ENCODE measurements around the gene GRXCR2.

Gene GRXCR2

DNA sequence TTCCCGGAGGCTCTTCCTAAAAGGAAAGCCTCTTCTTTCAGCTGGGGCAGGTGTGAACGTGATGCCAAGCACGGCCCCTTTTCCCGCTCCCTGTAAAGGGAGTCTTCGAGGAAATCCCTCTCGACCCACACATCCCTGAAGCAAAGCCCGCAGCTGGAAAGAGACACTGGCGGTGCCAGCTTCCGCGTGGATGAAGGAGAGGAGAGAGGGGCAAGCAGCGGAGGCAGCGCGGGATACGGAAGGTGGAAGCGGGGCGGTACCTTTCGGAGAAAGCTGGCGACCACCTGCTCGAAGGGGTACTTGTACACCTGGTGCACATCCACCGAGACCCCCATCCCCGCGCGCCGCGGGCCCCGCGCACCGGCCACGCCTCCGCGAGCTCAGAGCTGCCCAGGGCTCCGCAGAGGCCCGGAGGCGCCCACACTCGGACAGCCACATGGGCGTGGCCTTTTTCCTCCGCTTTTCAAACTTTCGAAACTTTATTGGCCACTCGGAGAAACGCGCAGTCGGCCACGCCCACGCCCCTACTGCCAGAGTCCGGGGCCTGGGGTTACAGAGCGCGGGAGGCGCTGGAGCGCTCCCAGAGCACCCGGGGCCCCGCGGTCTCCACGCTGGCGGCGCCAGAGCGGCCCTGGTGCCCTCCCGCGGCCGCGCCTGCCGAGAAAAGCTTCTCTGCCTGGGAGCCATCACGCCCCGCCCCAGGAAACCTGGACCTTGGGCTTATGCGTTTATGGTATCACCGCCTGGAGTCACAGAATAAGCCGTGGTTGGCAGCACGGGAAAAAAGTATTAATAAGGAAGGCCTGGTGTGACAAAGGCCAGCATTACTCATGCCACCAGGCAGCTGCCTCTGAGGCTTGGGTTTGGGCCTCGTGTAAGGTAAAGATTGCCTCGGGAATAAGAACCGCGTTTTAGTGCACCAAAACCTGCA lies 37.6 kb downstream of the GRXCR2 start, which contains the start of gene PRELID2:
PRELID2 (minus strand) TSS at position 426 of the 931 bp plus-strand sequence; CDS start at position 335, 91 bp downstream.
- DNase-seq, result no peak

DNA sequence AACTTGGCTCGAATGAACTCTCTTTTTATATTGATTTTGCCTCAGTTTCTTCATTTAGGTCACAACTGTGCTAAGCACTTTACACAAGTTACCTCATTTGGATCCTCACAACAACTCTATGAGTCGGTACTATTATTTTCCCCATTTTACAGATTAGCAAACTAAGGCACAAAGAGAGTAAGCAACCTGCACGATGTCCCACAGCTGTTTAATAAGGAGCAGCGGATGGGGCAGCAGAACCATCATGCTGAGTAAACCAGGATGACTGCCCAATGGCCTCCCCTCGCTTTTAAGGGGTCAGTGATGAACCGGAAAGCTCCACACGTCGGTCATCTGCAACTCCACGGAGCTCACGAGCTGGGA lies 38.3 kb downstream of the GRXCR2 start:
- no peak for DNase-seq

DNA sequence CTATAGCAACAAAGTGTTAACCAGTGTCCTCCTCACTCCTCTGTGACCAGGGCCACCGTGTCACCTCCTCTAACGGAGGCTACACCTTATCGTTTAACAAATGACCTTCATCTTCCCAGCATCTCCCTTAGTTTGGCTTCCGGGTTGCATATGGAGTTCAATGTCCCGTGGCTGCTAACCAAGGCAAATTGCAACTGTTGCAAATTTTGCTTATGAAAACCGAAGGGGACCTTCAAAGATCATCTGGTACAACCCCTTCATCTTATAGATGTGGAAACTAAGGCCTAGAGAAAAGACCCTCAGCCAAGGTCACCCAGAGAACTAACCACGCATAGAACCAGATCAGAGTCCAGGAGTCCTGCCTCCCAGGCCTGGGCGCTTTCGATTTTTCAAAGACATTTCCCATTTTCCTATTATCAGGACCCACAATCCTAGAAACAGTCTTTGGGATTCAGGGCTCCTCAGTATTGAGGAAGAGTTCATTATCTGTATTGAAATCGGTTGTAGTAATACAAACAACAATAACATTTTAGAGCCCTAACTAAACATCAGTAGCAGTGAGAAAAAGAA lies 39.1 kb downstream of the GRXCR2 start:
- no peak for DNase-seq

DNA sequence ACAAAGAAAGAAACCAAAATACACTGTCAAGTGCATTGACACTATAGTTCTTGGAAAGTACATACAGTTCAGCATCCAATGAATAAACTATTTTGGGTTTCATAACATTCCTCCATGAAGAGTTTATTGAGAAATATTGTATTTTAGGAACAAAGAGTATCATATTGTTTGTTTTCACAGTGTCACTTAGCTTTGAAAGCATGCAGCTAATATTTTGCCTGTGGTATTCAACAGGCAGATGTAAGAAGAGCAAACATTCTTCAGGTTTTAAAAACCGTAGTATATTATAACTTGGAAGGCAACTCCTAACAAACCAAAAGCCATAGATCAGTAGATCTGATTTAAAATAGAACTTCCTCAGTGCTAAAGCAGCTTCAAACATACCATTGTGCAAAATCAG lies 42.2 kb downstream of the GRXCR2 start:
- no peak for DNase-seq

DNA sequence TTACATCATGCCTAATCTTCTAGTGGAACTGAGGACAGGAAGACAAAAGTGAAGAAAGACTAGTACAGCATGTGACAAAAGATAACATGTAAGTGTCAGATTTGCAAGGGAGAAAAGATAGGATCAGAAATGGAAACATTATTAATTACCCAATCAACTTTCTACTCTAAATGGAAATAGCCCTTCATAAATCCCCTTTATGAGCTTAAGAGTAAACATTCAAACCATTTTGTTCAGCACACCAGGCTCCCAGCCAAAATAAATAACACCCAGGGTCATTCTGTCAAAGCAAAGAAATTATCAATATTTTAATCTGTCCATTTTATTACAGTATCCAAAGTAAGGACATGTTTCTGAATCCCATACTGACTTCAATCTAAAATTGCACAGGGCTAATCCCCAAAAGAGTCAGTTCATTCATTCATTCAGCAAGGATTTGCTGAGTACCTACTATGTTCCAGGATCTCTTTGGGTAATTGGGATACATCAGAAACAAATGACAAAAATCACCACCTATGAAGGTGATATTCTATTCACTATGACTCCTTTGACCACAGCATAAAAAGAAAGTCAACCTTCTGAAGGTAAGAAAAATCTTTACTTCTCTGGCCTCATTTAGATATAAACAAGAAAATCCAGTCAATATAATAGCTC lies 43.0 kb downstream of the GRXCR2 start:
- no peak for DNase-seq

DNA sequence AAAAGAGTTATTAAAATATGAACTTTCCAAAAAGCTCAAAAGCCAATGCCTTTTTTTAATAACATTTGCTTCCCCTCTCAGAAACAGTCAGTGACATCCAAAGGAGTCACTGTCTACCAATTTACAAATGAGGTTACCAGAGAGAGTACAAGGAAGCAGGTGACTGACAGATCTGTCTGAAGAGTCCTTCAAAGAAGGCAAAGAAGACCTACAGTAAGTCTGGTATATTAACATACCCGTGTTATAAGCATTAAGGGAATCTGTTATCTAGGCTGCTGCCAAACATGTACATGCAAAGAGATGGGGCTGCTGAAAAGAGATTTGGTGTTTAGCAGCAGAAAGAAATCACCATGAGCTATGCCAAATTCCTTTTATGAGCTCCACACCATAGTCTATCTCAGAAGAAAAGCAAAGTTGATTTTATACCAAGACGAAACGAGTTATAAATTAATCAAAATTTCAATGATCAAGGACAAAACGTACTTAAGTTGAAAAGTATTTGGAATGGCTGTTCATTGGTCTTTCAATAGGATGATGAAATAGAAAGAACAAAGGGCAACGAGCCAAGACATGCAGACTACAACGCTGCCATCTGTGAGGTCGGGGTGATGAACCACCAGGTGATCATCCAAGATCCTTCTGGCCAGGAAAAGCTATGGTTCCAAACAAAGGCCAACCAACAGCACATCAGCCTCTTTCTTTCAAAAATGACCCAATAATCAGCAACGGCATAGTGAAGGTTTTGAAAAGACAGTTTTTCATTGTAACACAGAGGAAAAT lies 45.7 kb downstream of the GRXCR2 start:
- no peak for DNase-seq

DNA sequence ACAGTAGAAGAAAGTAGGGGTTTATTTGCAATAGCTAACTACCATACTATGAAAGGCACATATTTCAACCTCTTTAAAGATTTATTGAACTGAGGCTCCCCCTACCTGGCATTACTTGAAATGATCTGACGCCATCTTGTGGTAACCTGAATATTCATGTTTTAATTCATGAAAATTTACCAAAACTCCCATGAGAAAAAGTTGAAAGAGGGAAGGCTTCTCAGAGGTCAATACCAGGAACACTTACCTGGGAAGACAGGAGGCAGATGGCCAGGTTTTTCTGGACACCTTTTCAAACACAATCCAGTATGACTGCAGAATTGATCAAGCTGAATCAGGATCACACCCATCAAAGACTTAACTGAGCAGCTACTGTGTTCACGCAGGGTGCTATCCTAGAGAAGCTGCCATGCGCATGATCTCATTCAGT lies 47.0 kb downstream of the GRXCR2 start:
- peak; percentile 19 for DNase-seq

DNA sequence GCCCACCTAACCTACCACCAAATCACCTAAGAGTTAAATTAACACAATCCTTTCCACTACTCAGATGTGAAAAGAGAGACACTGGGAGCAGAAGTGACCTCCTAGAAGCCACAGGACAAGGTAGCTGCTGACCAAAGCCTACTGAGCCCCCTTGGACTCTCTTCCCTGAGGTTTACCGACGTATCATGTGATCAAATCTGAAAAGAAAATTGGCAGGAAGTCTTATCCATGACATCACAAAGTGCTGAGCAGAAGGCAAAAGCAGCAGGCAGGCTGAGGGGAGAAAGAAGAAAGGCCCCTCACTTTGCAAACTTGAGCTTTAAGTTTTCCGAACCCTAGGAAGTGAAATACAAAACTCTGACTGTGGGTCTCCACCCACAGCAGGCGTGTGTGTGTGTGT lies 48.8 kb downstream of the GRXCR2 start:
- no peak for DNase-seq

DNA sequence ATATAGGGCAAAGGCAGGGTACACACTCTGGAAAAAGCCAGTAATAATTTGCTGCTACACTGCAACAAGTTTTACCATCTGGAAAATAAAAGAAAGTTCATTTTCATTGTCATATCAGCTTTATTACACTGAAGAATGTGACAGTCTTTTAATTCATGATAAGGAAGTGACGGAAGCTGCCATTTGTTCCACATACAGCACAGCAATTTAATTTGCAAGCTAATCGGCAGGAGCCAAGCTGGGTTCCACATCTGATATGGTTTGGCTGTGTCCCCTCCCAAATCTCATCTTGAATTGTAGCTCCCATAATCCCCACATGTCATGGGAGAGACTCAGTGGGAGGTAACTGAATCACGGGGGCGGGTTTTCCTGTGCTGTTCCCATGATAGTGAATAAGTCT lies 54.2 kb downstream of the GRXCR2 start:
- no peak for DNase-seq

DNA sequence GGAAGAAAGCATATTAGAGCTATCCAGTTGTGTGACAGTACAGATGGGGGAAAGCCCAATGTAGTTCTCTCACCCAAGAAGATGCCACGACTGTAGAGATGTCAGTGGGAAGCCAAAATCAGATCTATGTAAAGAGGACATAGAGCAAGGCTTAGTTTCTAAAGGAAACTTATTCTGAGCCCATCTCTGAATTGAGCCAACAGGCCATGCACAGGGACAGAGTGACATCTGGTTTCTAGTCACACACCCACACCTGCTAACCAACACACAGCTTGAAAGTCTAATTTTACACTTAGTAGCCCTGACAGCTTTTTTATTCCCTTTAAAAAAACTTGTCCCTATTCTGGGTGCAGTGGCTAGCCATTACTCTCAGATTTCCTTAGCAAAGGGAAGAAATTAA lies 59.9 kb downstream of the GRXCR2 start:
- DNase-seq, result no peak

DNA sequence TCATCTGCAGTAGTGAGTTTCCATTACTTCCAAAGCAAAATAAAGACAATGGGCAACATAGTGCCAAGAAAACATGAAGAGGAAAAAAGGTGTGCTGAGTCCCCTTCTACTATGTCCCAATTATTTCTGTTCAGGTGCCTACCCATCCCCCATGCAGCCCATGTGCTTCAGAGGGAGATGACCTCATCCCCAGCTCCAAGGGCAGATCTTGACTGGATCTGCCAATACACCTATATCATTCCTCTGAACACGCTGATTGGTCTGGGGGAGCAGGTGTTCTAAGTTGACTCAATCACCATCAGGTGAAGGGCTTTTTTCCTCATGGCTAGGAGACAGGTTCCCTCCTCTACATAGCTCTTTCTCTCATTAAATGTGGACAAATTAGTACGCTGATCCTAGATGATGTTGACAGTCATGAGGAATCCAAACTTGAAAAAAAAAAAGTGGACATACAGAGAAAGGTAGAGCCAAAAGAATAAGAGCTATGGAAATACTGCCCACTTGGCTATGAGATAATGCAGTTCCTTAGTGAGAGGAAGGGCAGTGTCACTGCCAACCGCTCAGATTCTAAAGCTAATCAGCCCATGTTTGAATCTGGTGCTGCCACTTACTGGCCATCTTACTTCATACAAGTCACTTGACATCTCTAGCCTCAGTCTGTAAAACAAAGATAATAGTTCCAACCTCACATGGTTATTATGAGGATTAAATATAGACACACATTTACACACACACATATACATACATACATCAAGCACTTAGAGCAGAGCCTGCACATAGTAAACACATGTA lies 60.8 kb downstream of the GRXCR2 start:
- DNase-seq, result no peak
